Measurements from ENCODE around the gene RRAGB. TPM values are rescaled to one million over a fixed set of nuclear protein-coding genes. Genes with fewer than 3 reads are reported as not detected.
"Not testable (repeated sequence)": the region's sequence is repeated elsewhere in the genome, so short reads cannot be mapped to it uniquely, and the experiment has no call there.

Gene RRAGB
- total RNA-seq, 1 donor from 2014 or later = 13.0 TPM

- H3K27me3 Mint-ChIP-seq (ENCODE audit: low read depth, unreplicated experiment); H3K9me3 ChIP-seq (ENCODE audit: insufficient read depth, low read depth, low read length); H3K4me1 ChIP-seq (ENCODE audit: insufficient read depth, low read length); H3K36me3 Mint-ChIP-seq (ENCODE audit: low read depth, unreplicated experiment); H3K9me3 Mint-ChIP-seq (ENCODE audit: unreplicated experiment); H3K9ac ChIP-seq (ENCODE audit: low read length); DNase-seq (ENCODE audit: low read depth); H3K27ac Mint-ChIP-seq (ENCODE audit: unreplicated experiment); H3K27me3 ChIP-seq (ENCODE audit: insufficient read depth, low read length); H3K36me3 ChIP-seq (ENCODE audit: insufficient read depth, low read length); H3K79me2 ChIP-seq (ENCODE audit: insufficient read depth, low read length); FAIRE-seq; H3K4me3 Mint-ChIP-seq (ENCODE audit: unreplicated experiment); H3K4me1 Mint-ChIP-seq (ENCODE audit: low read depth, unreplicated experiment); H2AFZ ChIP-seq (ENCODE audit: low read depth, low read length); H3K27ac ChIP-seq (ENCODE audit: low read depth, low read length); H3K4me3 ChIP-seq (ENCODE audit: insufficient read depth, low read depth, low read length); H4K20me1 ChIP-seq (ENCODE audit: insufficient read depth, low read length); H3K4me2 ChIP-seq (ENCODE audit: low read length): not testable (repeated sequence)
Measured at GRCh38 chrX:55705066-55705465, 12.5 kb upstream of the RRAGB start.

GRCh38 chrX:55709735-55710134 lies 7.8 kb upstream of the RRAGB start:
- H3K9me3 Mint-ChIP-seq (ENCODE audit: unreplicated experiment) = peaks cover 5% of the 10 kb centered on the region

DNA sequence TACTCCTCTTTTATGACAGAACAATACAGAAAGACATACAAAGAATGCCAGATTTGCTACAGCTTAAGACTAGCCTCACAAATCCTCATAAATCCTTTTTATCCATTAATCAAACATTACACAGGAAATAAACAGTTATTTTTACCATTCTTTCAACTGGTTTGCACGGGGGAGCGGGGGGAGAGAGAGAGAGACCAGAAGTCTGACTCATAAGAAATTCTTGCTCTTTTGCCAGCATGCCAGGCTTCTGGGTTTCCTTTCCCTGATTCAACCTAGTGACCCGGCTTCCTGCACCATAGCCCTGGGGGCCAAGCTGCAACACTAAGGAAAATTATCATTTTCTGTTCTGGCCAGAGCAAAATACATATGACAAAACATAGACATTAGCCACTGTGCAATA lies 6.8 kb upstream of the RRAGB start:
- H3K4me3 Mint-ChIP-seq (ENCODE audit: unreplicated experiment) = no peak overlapping the region
- no peak overlapping the region for H2AFZ ChIP-seq (ENCODE audit: low read depth, low read length)
- FAIRE-seq (no peak), DNase-seq (ENCODE audit: low read depth) (peak; percentile 38)
- H3K4me1 Mint-ChIP-seq (ENCODE audit: low read depth, unreplicated experiment) = no peaks in the 10 kb centered on the region
- no peak overlapping the region for H3K4me3 ChIP-seq (ENCODE audit: insufficient read depth, low read depth, low read length)
- no peaks in the 10 kb centered on the region for H3K27me3 ChIP-seq (ENCODE audit: insufficient read depth, low read length)
- no peaks in the 10 kb centered on the region for H3K79me2 ChIP-seq (ENCODE audit: insufficient read depth, low read length)
- no peak overlapping the region for H3K27ac ChIP-seq (ENCODE audit: low read depth, low read length)
- H3K36me3 ChIP-seq (ENCODE audit: insufficient read depth, low read length) = no peaks in the 10 kb centered on the region
- H3K9ac ChIP-seq (ENCODE audit: low read length) = no peak overlapping the region
- TF ChIP-seq, protein P1, sequence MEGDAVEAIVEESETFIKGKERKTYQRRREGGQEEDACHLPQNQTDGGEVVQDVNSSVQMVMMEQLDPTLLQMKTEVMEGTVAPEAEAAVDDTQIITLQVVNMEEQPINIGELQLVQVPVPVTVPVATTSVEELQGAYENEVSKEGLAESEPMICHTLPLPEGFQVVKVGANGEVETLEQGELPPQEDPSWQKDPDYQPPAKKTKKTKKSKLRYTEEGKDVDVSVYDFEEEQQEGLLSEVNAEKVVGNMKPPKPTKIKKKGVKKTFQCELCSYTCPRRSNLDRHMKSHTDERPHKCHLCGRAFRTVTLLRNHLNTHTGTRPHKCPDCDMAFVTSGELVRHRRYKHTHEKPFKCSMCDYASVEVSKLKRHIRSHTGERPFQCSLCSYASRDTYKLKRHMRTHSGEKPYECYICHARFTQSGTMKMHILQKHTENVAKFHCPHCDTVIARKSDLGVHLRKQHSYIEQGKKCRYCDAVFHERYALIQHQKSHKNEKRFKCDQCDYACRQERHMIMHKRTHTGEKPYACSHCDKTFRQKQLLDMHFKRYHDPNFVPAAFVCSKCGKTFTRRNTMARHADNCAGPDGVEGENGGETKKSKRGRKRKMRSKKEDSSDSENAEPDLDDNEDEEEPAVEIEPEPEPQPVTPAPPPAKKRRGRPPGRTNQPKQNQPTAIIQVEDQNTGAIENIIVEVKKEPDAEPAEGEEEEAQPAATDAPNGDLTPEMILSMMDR (IDR thresholded peaks at IDR 0.05; ENCODE audit: insufficient read depth, low read depth, low read length) = no peak
- TF ChIP-seq EZH2 (IDR thresholded peaks at IDR 0.05; ENCODE audit: insufficient read depth, low read length) = no peak
- no peak overlapping the region for H3K4me2 ChIP-seq (ENCODE audit: low read length)
- H3K4me1 ChIP-seq (ENCODE audit: insufficient read depth, low read length) = no peaks in the 10 kb centered on the region
- H3K9me3 ChIP-seq (ENCODE audit: insufficient read depth, low read depth, low read length) = no peaks in the 10 kb centered on the region
- H3K9me3 Mint-ChIP-seq (ENCODE audit: unreplicated experiment) = peaks cover 5% of the 10 kb centered on the region
- no peak overlapping the region for H3K27ac Mint-ChIP-seq (ENCODE audit: unreplicated experiment)
- H3K27me3 Mint-ChIP-seq (ENCODE audit: low read depth, unreplicated experiment) = no peaks in the 10 kb centered on the region
- no peaks in the 10 kb centered on the region for H4K20me1 ChIP-seq (ENCODE audit: insufficient read depth, low read length)
- no peaks in the 10 kb centered on the region for H3K36me3 Mint-ChIP-seq (ENCODE audit: low read depth, unreplicated experiment)

More at GRCh38 chrX:55709735-55710134, 7.8 kb upstream of the RRAGB start:
- H3K27me3 ChIP-seq (ENCODE audit: insufficient read depth, low read length) = no peaks in the 10 kb centered on the region
- DNase-seq (ENCODE audit: low read depth) = peak; percentile 10
- H3K36me3 Mint-ChIP-seq (ENCODE audit: low read depth, unreplicated experiment) = no peaks in the 10 kb centered on the region
- H3K27ac ChIP-seq (ENCODE audit: low read depth, low read length) = no peak overlapping the region
- TF ChIP-seq, protein P1 (IDR thresholded peaks at IDR 0.05; ENCODE audit: insufficient read depth, low read depth, low read length) = no peak
- TF ChIP-seq EZH2 (IDR thresholded peaks at IDR 0.05; ENCODE audit: insufficient read depth, low read length) = no peak
- no peak overlapping the region for H3K4me2 ChIP-seq (ENCODE audit: low read length)
- no peak overlapping the region for H3K27ac Mint-ChIP-seq (ENCODE audit: unreplicated experiment)
- peak; percentile 67 for FAIRE-seq
- no peaks in the 10 kb centered on the region for H3K4me1 Mint-ChIP-seq (ENCODE audit: low read depth, unreplicated experiment)
- H3K9ac ChIP-seq (ENCODE audit: low read length) = no peak overlapping the region
- H3K9me3 ChIP-seq (ENCODE audit: insufficient read depth, low read depth, low read length) = no peaks in the 10 kb centered on the region
- no peak overlapping the region for H3K4me3 Mint-ChIP-seq (ENCODE audit: unreplicated experiment)
- H3K4me3 ChIP-seq (ENCODE audit: insufficient read depth, low read depth, low read length) = no peak overlapping the region
- H3K79me2 ChIP-seq (ENCODE audit: insufficient read depth, low read length) = no peaks in the 10 kb centered on the region
- no peaks in the 10 kb centered on the region for H4K20me1 ChIP-seq (ENCODE audit: insufficient read depth, low read length)
- no peaks in the 10 kb centered on the region for H3K4me1 ChIP-seq (ENCODE audit: insufficient read depth, low read length)
- no peaks in the 10 kb centered on the region for H3K36me3 ChIP-seq (ENCODE audit: insufficient read depth, low read length)
- H2AFZ ChIP-seq (ENCODE audit: low read depth, low read length) = no peak overlapping the region
- H3K27me3 Mint-ChIP-seq (ENCODE audit: low read depth, unreplicated experiment) = no peaks in the 10 kb centered on the region
